Sciatic nerve (tissue), 2 donors: Measurements from ENCODE around the gene CCL28. TPM values are rescaled to one million over a fixed set of nuclear protein-coding genes. Genes with fewer than 3 reads are reported as not detected.
"Not testable (repeated sequence)": the region's sequence is repeated elsewhere in the genome, so short reads cannot be mapped to it uniquely, and the experiment has no call there.

ENCODE experiments used
- ATAC-seq: fragments of 200-7000 bp; cut with Tn5 transposase; one replicate; pipeline ENCODE4 v1.9.1; 2020; ENCODE audit warnings: mild to moderate bottlenecking, moderate library complexity
- DNase-seq: peaks from one replicate; pipeline ENCODE4 v3.0.0-alpha.2; 2020; ENCODE audit warnings: low spot score
- intact Hi-C: fragments of 100-400 bp; cut with DNase I; formaldehyde crosslinking; loops from one replicate; pipeline ENCODE4 v1.14.2; 2022
- total RNA-seq: library from RNA; stranded (reverse); fragmentation: NEBNext Ultra II Directional; extraction: Animal tissue kit (Norgen Biotek cat#: 25700); gene quantifications from one replicate; pipeline ENCODE4 v1.2.1, GENCODE V29; 2021
- donor health status: DM: no; HTN: no; CAD: no.
- donor health status: DM: no; HTN: no; CAD: no.

The CCL28 gene, protein sequence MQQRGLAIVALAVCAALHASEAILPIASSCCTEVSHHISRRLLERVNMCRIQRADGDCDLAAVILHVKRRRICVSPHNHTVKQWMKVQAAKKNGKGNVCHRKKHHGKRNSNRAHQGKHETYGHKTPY
- 10.4 TPM for total RNA-seq

DNA sequence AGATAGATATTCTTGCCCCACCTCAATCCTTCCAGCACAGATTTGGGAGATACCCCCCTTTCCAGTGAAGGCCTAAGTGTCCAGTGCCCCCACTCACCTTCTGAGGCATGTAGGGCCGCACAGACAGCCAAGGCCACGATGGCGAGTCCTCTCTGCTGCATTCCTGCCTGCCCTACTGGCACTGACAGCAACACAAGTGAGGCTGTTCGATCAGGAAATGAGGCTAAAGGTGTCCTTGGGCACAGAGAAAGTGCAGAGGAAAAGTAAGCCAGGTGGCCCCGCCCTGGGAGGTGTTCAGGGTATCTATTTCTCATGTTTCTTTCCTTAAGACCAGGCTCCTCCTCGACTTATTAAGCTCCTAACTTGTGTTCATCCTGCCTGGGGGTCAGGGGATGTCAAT lies at the start of gene CCL28:
Gene CCL28, minus strand, starts transcription at position 236 of the 400 bp plus-strand sequence. Its CDS starts 75 bp downstream, at position 161.
- intact Hi-C loops, result no loop called here
- ATAC-seq, result no peak
- DNase-seq, result no peak

DNA sequence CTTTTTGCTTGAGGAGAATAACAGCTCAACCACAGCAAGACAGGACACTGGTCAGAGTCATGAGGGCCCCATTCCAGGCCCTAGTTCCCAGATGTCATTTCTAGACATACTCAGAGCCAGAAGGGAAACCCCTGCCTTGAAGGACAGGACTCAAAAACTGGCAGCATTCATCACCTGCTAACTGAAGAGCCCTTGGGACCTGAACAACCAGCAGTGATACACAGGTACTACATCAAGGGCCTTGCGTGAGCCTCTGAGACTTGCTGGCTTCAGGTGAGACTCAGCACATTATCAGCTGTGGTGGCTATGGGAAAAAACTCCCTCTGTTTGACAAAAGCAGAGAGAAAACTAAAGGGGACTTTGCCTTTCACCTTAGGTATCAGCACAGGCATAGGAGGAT lies 48.9 kb upstream of the CCL28 start:
- DNase-seq (no peak), ATAC-seq (no peak)
- intact Hi-C loops, result no loop called here

DNA sequence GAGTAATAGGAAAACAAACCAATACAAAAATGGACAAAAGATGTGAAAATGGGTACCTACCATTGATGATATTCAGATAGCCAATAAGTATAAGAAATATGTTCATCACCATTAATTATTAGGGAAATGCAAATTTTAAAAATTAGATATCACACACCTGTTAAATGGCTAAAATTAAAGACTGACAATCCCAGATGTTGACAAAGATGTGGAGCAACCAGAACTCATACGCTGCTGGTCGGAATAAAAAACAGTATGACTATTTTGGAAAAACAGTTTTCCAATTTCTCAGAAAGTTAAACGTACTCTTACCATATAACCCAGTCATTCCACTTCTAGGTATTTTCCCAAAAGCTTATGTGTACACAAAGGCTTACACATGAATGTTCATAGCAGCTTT lies 44.4 kb upstream of the CCL28 start:
- intact Hi-C loops, result no loop called here
- ATAC-seq (no peak), DNase-seq (no peak)

DNA sequence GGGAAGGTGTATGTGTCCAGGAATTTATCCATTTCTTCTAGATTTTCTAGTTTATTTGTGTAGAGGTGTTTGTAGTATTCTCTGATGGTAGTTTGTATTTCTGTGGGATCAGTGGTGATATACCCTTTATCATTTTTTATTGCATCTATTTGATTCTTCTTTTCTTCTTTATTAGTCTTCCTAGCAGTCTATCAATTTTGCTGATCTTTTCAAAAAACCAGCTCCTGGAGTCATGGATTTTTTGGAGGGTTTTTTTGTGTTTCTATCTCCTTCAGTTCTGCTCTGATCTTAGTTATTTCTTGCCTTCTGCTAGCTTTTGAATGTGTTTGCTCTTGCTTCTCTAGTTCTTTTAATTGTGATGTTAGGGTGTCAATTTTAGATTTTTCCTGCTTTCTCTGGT lies 29.4 kb upstream of the CCL28 start:
- ATAC-seq, intact Hi-C loops, DNase-seq: not testable (repeated sequence)

- ATAC-seq (no peak), DNase-seq (no peak)
- intact Hi-C loops, result no loop called here
Measured at GRCh38 chr5:43437062-43437660, 25.0 kb upstream of the CCL28 start.

GRCh38 chr5:43433382-43433781 lies 21.2 kb upstream of the CCL28 start:
- DNase-seq (no peak), ATAC-seq (peak; percentile 41)
- intact Hi-C loops, result no loop called here

- peak; percentile 85 for DNase-seq
- ATAC-seq, result peak; percentile 97
- intact Hi-C loops, result no loop called here
Measured at GRCh38 chr5:43432486-43433375, 20.5 kb upstream of the CCL28 start.

DNA sequence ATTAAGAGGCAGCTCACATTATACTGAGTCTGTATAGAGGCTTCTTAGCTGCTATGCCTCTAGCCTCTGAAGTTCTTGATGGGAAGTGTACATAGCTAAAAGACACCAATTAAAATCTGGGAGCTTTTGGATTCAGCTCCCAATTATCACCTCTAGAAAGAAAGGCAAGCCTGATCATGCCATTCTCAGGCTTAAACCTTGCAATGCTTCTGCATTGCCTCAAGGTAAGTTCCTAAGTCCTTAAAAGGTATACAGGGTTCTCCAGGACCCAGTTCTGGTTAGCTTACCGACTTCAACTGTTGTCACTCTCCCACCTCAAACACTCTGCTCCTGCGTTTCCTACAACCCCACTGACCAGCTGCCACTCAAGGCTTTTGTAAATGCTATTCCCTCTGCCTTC lies 17.5 kb upstream of the CCL28 start:
- ATAC-seq, result no peak

DNA sequence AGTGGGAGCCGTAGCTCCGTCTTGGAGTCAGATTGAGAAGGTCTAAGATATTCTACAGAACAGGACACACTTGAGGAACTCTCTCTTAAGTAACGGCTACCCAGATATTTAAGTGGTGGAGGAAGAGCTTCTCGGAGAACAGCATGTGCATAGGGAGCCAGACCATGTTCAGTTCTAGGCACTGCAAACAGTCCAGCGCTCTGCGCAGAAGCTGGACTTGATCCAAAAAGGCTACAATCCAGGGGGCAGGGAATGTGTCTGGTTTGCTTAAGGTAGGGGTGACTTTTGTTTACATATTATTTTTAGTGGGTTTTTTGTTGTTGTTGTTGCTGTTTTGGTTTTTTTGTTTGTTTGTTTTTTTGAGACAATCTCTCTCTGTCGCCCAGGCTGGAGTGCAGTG lies 16.8 kb upstream of the CCL28 start:
- intact Hi-C loops, result no loop called here
- no peak for ATAC-seq
- DNase-seq, result no peak

More for the DNA sequence above, 17.5 kb upstream of the CCL28 start:
- DNase-seq, result no peak
- intact Hi-C loops, result no loop called here

- intact Hi-C loops, result no loop called here
- DNase-seq (no peak), ATAC-seq (no peak)
Measured at GRCh38 chr5:43427306-43427705, 15.1 kb upstream of the CCL28 start.

GRCh38 chr5:43425983-43426382 lies 13.8 kb upstream of the CCL28 start:
- intact Hi-C loops, result no loop called here
- no peak for DNase-seq
- ATAC-seq, result peak; percentile 54

- DNase-seq, ATAC-seq: not testable (repeated sequence)
- intact Hi-C loops, result loop anchor here (5.0 kb wide), 1 partner anchor 629 kb away; no protein-coding TSS in a partner anchor
Measured at GRCh38 chr5:43423086-43423485, 10.9 kb upstream of the CCL28 start.

GRCh38 chr5:43422143-43422542 lies 10.0 kb upstream of the CCL28 start:
- ATAC-seq, result peak; percentile 95
- intact Hi-C loops, result loop anchor here (5.0 kb wide), 1 partner anchor 630 kb away; no protein-coding TSS in a partner anchor
- DNase-seq, result no peak

DNA sequence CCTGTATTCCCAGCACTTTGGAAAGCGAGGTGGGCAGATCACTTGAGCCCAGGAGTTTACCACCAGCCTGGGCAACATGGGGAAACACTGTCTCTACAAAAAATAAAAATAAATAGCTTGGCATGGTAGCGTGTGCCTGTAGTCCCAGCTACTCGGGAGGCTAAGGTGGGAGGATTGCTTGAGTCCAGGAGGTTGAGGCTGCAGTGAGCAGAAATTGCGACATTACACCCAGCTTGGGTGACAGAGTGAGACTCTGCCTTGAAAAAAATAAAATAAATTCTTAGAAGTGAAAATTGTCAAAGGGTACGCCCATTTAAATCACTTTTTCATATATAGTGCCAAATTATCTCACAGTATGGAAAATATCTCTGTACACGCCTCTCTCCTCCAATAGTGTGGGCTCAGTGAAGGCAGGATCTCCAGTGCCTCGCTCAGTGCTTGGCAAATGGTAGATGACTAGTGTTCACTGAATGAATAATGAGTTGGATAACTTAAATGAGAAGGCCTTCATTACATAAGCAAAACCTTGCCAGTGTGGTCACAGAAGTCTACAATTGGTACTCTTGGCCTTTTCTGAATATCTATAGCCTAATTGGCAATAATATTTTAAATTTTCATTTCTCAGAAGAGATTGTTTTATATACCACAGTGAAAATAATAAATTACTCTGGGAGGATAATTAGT lies 9.4 kb upstream of the CCL28 start:
- DNase-seq, result no peak
- ATAC-seq, result peak; percentile 11
- intact Hi-C loops, result loop anchor here (5.0 kb wide), 1 partner anchor 631 kb away; no protein-coding TSS in a partner anchor

- intact Hi-C loops, result loop anchor here (5.0 kb wide), 1 partner anchor 632 kb away; no protein-coding TSS in a partner anchor
- no peak for DNase-seq
- no peak for ATAC-seq
Measured at GRCh38 chr5:43420241-43420640, 8.1 kb upstream of the CCL28 start.

GRCh38 chr5:43418561-43418960 lies 6.4 kb upstream of the CCL28 start:
- ATAC-seq, result no peak
- intact Hi-C loops, result no loop called here
- no peak for DNase-seq

DNA sequence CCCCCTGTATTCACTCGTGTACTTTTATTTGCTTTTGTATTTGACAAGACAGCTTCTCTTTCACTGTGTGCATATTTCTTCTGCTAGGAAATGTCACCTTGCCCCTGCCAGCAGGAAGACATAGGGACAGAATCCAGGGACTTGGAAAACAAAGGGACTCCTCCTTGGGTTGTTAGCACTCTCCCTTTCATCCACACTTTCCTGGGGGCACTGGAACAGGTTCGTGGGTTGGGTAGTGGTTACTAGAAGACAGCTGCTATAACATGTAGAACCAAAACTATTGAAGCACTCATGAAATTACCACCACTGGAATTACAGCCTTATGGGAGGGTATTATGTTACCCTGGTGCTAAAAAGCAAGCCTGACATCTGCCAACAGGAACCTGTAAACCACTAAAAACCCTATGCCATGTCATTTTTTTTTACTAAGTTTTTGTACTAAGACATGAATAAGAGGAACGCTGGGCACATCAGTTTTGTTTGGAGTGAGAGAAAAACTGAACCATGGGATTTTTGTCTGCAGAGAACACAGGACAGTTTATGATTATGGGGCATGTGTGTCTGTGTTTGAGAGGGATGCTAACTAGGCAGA lies 4.7 kb upstream of the CCL28 start:
- ATAC-seq (no peak), DNase-seq (no peak)
- intact Hi-C loops, result no loop called here

DNA sequence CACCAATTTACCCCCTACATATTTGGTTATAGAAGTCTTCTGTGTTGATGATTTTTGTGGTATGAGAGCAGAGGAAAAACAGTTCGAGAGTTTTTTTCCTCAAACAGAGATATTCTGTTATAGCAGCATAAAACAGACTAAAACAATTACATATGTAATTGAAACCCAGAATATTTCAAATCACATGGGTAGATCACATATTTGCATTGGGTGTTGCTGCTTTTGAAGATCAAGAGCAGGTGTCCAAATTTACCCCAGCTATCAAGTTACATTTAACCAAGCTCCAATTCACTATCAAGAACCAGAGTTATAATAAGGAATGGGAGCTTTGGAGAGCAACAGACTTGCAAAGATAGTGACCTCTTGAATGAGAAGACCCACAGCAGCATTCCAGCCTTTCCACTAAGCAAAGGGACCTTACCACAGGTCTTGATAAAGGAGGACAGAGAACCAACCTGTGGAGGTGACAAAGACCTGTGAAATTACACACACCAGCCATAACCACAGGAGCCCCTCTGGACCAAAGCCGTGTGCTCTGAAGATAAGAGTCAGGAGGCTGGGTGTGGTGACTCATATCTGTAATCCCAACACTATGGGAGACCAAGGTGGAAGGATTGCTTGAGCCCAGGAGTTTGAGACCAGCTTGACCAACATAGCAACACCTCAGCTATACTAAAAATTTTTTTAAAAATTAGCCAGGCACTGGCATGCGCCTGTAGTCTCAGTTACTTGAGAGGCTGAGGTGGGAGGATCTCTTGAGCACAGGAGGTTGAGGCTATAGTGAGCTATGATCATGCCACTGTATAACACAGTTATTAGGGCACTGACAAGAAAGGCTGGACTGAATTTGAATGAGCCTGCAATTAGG lies 4.0 kb upstream of the CCL28 start:
- no peak for DNase-seq
- intact Hi-C loops, result no loop called here
- ATAC-seq, result no peak
